Fibroblast of the aortic adventitia (primary cell): Measurements from ENCODE around the gene WIPF2. TPM values are rescaled to one million over a fixed set of nuclear protein-coding genes. Genes with fewer than 3 reads are reported as not detected.

Source experiments
- DNase-seq: peaks from one replicate; pipeline ENCODE4 v3.0.0-alpha.2; 2010; ENCODE audit warnings: low read depth
- H3K4me3 ChIP-seq: 2 replicates; pipeline ENCODE4 v1.5.1; 2011; ENCODE audit warnings: low read depth, mild to moderate bottlenecking, control low read depth, low read length, moderate library complexity
- total RNA-seq: library from RNA; depleted of rRNA; stranded (reverse); fragments of >200 nt; gene quantifications from 2 replicates; pipeline ENCODE4 v1.2.3, GENCODE V29; 2012; ENCODE audit warnings: low replicate concordance
- TF ChIP-seq, protein P1 (sequence below): IDR thresholded peaks from 2 replicates; pipeline ENCODE4 v1.5.1; 2011; ENCODE audit warnings: mild to moderate bottlenecking, low read length, control low read depth, inconsistent platforms; ENCODE audit not compliant: insufficient read depth

WIPF2 gene
- total RNA-seq, 1 donor = 9.6 TPM

DNA sequence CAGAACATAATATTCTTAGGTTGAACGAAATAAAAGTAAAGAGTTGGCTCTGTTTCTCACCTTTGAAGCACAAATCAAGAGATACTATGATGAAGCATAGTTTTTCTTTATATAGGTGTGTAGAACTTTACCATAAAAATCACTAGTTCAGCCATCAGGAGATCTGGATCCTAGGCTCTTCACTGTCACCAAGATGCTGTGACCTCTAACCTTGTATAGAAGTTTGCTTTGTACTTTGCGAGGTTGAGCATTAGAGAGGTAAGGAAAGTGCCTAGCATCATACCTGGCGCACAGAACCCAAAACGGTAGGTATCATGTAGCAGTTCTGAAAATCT, 68.0 kb downstream of the WIPF2 start:
- no peak for DNase-seq
- TF ChIP-seq, protein P1, sequence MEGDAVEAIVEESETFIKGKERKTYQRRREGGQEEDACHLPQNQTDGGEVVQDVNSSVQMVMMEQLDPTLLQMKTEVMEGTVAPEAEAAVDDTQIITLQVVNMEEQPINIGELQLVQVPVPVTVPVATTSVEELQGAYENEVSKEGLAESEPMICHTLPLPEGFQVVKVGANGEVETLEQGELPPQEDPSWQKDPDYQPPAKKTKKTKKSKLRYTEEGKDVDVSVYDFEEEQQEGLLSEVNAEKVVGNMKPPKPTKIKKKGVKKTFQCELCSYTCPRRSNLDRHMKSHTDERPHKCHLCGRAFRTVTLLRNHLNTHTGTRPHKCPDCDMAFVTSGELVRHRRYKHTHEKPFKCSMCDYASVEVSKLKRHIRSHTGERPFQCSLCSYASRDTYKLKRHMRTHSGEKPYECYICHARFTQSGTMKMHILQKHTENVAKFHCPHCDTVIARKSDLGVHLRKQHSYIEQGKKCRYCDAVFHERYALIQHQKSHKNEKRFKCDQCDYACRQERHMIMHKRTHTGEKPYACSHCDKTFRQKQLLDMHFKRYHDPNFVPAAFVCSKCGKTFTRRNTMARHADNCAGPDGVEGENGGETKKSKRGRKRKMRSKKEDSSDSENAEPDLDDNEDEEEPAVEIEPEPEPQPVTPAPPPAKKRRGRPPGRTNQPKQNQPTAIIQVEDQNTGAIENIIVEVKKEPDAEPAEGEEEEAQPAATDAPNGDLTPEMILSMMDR = no peak
- peak overlapping the region; percentile 20 for H3K4me3 ChIP-seq

DNA sequence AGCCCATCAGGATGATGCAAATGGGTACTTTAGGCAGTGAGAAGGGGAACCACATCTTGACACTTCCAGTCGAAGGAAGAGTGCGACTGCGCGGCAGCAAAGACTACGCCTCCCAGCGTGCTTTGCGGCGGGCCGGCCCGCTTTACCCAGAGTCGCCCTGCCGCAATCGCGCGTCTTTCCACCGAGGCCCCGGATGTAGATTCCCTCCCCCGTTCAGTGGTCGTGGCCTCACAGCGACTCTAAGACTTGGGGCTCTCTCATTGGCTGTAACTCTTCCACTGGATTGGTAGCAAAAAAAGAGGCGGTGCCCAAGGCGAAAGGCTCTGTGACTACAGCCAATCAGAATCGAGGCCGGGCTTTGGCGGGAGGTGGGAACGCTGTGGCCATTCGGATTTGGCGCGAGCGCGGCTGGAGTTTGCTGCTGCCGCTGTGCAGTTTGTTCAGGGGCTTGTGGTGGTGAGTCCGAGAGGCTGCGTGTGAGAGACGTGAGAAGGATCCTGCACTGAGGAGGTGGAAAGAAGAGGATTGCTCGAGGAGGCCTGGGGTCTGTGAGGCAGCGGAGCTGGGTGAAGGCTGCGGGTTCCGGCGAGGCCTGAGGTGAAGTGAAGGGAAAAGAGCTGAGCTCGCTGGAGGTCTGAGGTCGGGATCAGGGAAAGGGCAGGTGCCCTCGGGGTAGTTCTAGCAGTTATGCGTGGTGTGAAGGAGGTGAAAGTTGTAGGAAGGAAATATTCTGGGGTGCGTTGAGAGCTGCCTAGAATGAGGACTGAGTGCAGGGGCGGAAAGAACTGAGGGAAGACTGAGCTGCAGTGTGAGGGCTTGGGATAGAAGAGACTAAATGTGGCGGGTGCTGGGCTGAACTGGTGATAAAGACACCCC, 68.6 kb downstream of the WIPF2 start, which contains the start of gene CDC6:
Gene CDC6, plus strand, starts transcription at position 386 of the 876 bp plus-strand sequence. CDS start 1,542 bp downstream, outside the sequence.
- peak within 1 kb of the TSS; percentile 83 for H3K4me3 ChIP-seq
- TF ChIP-seq, protein P1 = no peak
- DNase-seq = peak; percentile 99

DNA sequence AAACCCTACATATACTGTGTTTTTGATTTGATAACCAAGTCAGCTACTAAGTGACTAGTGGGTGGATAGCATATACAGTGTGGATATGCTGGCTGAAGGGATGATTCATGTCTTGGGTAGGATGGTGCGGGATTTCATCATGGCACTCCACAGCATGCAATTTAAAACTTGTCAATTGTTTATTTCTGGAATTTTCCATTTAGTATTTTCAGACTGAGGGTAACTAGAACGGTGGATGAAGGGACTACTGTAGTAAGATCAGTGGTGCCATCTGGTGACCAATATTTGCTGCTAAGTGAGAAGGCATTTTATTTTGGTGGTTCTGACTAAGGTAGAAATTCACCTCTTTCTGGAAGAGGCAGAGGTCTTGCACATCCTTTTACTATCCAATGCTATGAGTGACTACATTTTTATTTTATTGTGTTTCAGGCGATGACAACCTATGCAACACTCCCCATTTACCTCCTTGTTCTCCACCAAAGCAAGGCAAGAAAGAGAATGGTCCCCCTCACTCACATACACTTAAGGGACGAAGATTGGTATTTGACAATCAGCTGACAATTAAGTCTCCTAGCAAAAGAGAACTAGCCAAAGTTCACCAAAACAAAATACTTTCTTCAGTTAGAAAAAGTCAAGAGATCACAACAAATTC, 71.7 kb downstream of the WIPF2 start:
- TF ChIP-seq, protein P1 = peak; percentile 73
- DNase-seq = peak; percentile 95
- no peak overlapping the region for H3K4me3 ChIP-seq

DNA sequence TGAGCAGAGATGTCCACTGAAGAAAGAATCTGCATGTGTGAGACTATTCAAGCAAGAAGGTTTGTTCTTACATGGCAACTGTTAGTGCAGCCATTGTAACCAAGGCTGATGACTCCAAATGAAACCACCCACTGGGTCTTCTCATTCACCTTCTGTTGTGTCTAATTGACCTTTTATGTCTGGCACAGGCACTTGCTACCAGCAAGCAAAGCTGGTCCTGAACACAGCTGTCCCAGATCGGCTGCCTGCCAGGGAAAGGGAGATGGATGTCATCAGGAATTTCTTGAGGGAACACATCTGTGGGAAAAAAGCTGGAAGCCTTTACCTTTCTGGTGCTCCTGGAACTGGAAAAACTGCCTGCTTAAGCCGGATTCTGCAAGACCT, 72.2 kb downstream of the WIPF2 start:
- TF ChIP-seq, protein P1 = no peak
- DNase-seq = no peak
- no peak overlapping the region for H3K4me3 ChIP-seq

DNA sequence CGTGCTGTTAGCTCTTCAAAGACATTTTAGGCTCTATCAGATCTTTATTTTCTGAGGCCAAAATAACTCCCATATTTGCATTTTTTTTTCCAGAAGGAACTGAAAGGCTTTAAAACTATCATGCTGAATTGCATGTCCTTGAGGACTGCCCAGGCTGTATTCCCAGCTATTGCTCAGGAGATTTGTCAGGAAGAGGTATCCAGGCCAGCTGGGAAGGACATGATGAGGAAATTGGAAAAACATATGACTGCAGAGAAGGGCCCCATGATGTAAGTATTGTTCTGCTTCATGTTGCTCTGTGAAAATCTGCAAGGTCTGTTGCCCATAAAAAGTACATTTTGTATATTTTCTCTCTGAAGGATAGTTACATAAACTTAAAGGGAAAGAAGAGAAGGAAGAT, 74.3 kb downstream of the WIPF2 start:
- TF ChIP-seq, protein P1 = no peak
- peak; percentile 64 for DNase-seq
- H3K4me3 ChIP-seq = no peak overlapping the region

DNA sequence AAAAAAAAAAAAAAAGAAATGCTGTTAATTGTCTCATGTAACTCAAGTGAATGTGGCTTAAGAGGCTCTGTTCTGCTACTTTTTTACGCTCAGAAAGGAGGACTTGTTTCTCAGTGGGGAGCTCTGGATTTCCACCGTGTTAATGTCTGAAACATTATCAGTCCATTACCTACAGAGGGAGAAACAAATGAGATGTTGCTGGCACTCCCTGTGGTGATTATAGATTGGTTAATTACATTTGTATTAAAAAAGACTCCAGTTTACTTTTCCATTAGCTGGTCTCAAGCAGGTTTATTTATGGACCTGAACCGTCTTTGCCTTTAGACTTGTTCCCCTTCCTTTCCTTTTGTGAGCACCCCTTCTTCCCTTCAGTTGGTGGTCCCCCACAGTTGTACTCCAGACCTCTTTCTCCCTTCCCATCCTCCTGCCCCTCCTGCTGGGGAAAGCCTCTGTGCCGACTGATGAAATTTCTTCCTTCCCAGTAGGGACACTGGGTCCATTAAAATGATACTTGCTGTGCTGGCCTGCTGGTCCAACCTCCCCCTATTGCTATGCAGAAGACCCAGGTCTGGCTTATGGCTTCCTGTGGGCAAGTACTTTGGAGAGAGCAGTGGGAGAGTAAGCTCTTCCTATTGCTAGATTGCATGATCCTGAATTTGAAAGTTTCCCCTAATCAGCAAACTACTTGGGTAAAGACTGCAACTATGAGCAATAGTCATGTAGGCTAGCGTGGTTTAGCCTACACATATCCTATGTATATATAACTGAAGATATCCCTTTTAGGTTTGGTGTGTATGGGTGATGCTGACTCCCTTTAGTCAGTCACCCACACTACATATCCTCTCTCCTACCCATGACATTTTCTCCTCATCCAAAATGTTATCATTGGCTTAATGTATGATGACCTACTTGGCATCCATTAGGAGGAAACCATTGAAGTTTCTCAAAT, 76.7 kb downstream of the WIPF2 start:
- no peak overlapping the region for H3K4me3 ChIP-seq
- TF ChIP-seq, protein P1 = no peak
- no peak for DNase-seq
